ENCODE results near the gene MYLK.

MYLK gene

GRCh38 chr3:123584284-123584987 lies 299.7 kb downstream of the MYLK start:
- DNase-seq = peak; percentile 12

GRCh38 chr3:123583561-123583960 lies 300.6 kb downstream of the MYLK start:
- DNase-seq = no peak

- DNase-seq = no peak
Observed at GRCh38 chr3:123582315-123582714, 301.8 kb downstream of the MYLK start.

- no peak for DNase-seq
Observed at GRCh38 chr3:123576122-123576521, 308.0 kb downstream of the MYLK start.

- no peak for DNase-seq
Observed at GRCh38 chr3:123571973-123572365, 312.2 kb downstream of the MYLK start.

- DNase-seq = no peak
Observed at GRCh38 chr3:123571264-123571972, 312.7 kb downstream of the MYLK start.

- DNase-seq = peak; percentile 55
Observed at GRCh38 chr3:123568875-123569274, 315.3 kb downstream of the MYLK start.

GRCh38 chr3:123568034-123568433 lies 316.1 kb downstream of the MYLK start:
- no peak for DNase-seq

GRCh38 chr3:123564056-123564455 lies 320.1 kb downstream of the MYLK start:
- DNase-seq = no peak

GRCh38 chr3:123562547-123562946 lies 321.6 kb downstream of the MYLK start:
- no peak for DNase-seq

- no peak for DNase-seq
Observed at GRCh38 chr3:123561188-123561587, 322.9 kb downstream of the MYLK start.

All from NCI-H226 (cell line).